SK-N-SH (cell line): ENCODE results near the gene DSCAML1. TPM values are rescaled to one million over a fixed set of nuclear protein-coding genes. Genes with fewer than 3 reads are reported as not detected.

Experiments used
- CTCF ChIA-PET: fragments of 300-600, 350-600 bp; formaldehyde crosslinking; extraction: SDS; loops from one replicate; lab custom pipeline; 2021; lab: Yijun Ruan, JAX
- POLR2A ChIA-PET: fragments of 350-600 bp; sonication (Branson Sonifier 250); formaldehyde crosslinking; extraction: SDS; loops from one replicate; lab custom pipeline; 2020; ENCODE audit warnings: antibody characterized with exemption, inconsistent platforms; lab: Yijun Ruan, JAX
- DNase-seq: peaks from one replicate; pipeline ENCODE4 v3.0.0; 2012
- H2AFZ ChIP-seq: fragments of 200-600 bp; sonication (generic); 2 replicates; pipeline ENCODE4 v1.8.1; 2016; ENCODE audit warnings: antibody characterized with exemption, mild to moderate bottlenecking, low read depth
- H3F3A ChIP-seq: fragments of 200-600 bp; sonication (generic); replicated peaks from 2 replicates; pipeline ENCODE3; 2016; ENCODE audit warnings: antibody characterized with exemption, mild to moderate bottlenecking; ENCODE audit not compliant: insufficient read depth
- H3K27ac ChIP-seq, 2 experiments: fragments of 200-500 bp in 1 of 2; fragments of 200-600 bp in 1 of 2; sonication (Bioruptor generic) in 1 of 2; sonication (generic), shearing (Covaris generic) in 1 of 2; 2 replicates each; pipeline versions ENCODE4 v1.5.1 to v1.6.1; 2014 to 2016; ENCODE audit warnings: low read depth in 2 of 2, inconsistent platforms in 1 of 2, low read length in 1 of 2, mild to moderate bottlenecking in 1 of 2, mixed read lengths in 1 of 2
- H3K27me3 ChIP-seq: fragments of 200-600 bp; sonication (generic), shearing (Covaris generic); 2 replicates; pipeline ENCODE4 v1.6.1; 2016; ENCODE audit warnings: mixed run types; ENCODE audit not compliant: insufficient read depth
- H3K36me3 ChIP-seq, 2 experiments: fragments of 200-500 bp in 1 of 2; fragments of 200-600 bp in 1 of 2; sonication (Bioruptor generic) in 1 of 2; sonication (generic) in 1 of 2; replicated peaks in 1 of 2; 2 replicates each; pipeline versions ENCODE3 to v1.5.1; 2014 to 2016; ENCODE audit warnings: low read length in 1 of 2, mild to moderate bottlenecking in 1 of 2; ENCODE audit not compliant: insufficient read depth in 2 of 2, control insufficient read depth in 1 of 2
- H3K4me1 ChIP-seq, 2 experiments: fragments of 200-500 bp in 1 of 2; fragments of 200-600 bp in 1 of 2; sonication (Bioruptor generic) in 1 of 2; sonication (generic), shearing (Covaris generic) in 1 of 2; 2 replicates each; pipeline versions ENCODE4 v1.5.1 to v1.6.1; 2014 to 2016; ENCODE audit warnings: low read depth in 1 of 2, low read length in 1 of 2, mixed run types in 1 of 2; ENCODE audit not compliant: insufficient read depth in 2 of 2, control insufficient read depth in 1 of 2
- H3K4me2 ChIP-seq: fragments of 200-600 bp; sonication (generic), shearing (Covaris generic); 2 replicates; pipeline ENCODE4 v1.6.1; 2017; ENCODE audit warnings: mixed run types
- H3K4me3 ChIP-seq, 2 experiments: fragments of 200-500 bp in 1 of 2; fragments of 200-600 bp in 1 of 2; sonication (Bioruptor generic) in 1 of 2; sonication (generic), shearing (Covaris generic) in 1 of 2; 2 replicates each; pipeline versions ENCODE4 v1.5.1 to v1.8.1; 2014 to 2016; ENCODE audit warnings: low read depth in 2 of 2, inconsistent platforms in 1 of 2, low read length in 1 of 2, mild to moderate bottlenecking in 1 of 2, mixed read lengths in 1 of 2, moderate library complexity in 1 of 2
- H3K79me2 ChIP-seq: fragments of 200-600 bp; sonication (generic); 2 replicates; pipeline ENCODE4 v1.8.1; 2017; ENCODE audit warnings: mild to moderate bottlenecking; ENCODE audit not compliant: insufficient read depth
- H3K9ac ChIP-seq: fragments of 200-600 bp; sonication (generic); 2 replicates; pipeline ENCODE4 v1.6.1; 2017; ENCODE audit warnings: mixed run types
- H3K9me2 ChIP-seq: fragments of 200-600 bp; sonication (generic); 2 replicates; pipeline ENCODE4 v1.6.1; 2017; ENCODE audit warnings: mixed run types
- H3K9me3 ChIP-seq: fragments of 200-600 bp; sonication (generic); 2 replicates; pipeline ENCODE4 v1.6.1; 2017; ENCODE audit warnings: mixed run types, mild to moderate bottlenecking, moderate library complexity
- H4K20me1 ChIP-seq: fragments of 200-600 bp; sonication (generic); 2 replicates; pipeline ENCODE4 v1.6.1; 2017; ENCODE audit warnings: mild to moderate bottlenecking, mixed run types; ENCODE audit not compliant: insufficient read depth
- CHD2 ChIP-seq: fragments of 150-350 bp; IDR thresholded peaks from 2 replicates; pipeline ENCODE4 v1.6.1; 2018; ENCODE audit warnings: low read length; ENCODE audit not compliant: partially characterized antibody
- EP300 ChIP-seq, 2 experiments: IDR thresholded peaks; 2 replicates each; pipeline versions ENCODE4 v1.4.0 to v1.6.1; 2012; ENCODE audit warnings: borderline replicate concordance in 1 of 2, low read depth in 1 of 2, low read length in 1 of 2
- GABPA ChIP-seq: IDR thresholded peaks from 2 replicates; pipeline ENCODE4 v1.4.0; 2012; ENCODE audit warnings: low read depth, mild to moderate bottlenecking
- GATA2 ChIP-seq: sonication (generic); formaldehyde crosslinking; IDR thresholded peaks from 2 replicates; pipeline ENCODE4 v1.5.0; 2020; ENCODE audit warnings: mild to moderate bottlenecking, missing genetic modification reagents
- JUND ChIP-seq: IDR thresholded peaks from 2 replicates; pipeline ENCODE4 v1.4.0; 2012
- MEF2A ChIP-seq: IDR thresholded peaks from 2 replicates; pipeline ENCODE4 v1.4.0; 2012; ENCODE audit warnings: low read depth, borderline replicate concordance
- NRF1 ChIP-seq: IDR thresholded peaks from 2 replicates; pipeline ENCODE4 v1.6.1; 2012; ENCODE audit warnings: low read depth, mild to moderate bottlenecking, low read length
- POLR2AphosphoS5 ChIP-seq: IDR thresholded peaks from 2 replicates; pipeline ENCODE4 v1.6.1; 2012; ENCODE audit warnings: low read depth, low read length
- SIN3A ChIP-seq: IDR thresholded peaks from 2 replicates; pipeline ENCODE4 v1.6.1; 2012; ENCODE audit warnings: low read depth, mild to moderate bottlenecking, low read length, moderate library complexity, borderline replicate concordance
- TAF1 ChIP-seq: IDR thresholded peaks from 2 replicates; pipeline ENCODE4 v1.6.1; 2012; ENCODE audit warnings: low read depth, mild to moderate bottlenecking, low read length, moderate library complexity, borderline replicate concordance
- TCF12 ChIP-seq: IDR thresholded peaks from 2 replicates; pipeline ENCODE4 v1.4.0; 2012
- TEAD4 ChIP-seq: IDR thresholded peaks from 2 replicates; pipeline ENCODE4 v1.4.0; 2012; ENCODE audit warnings: mild to moderate bottlenecking, borderline replicate concordance; ENCODE audit not compliant: insufficient read depth
- WGBS: methylation state at CpG from one replicate; pipeline ENCODE4 v1.1.6; 2017; ENCODE audit warnings: low lambda C conversion rate; 5-methylcytosine and 5-hydroxymethylcytosine counted together
- polyA plus RNA-seq, 3 experiments: library from polyadenylated mRNA; depleted of rRNA; stranded (reverse); fragments of >200 nt; gene quantifications; 2 replicates each; pipeline ENCODE4 v1.2.3, GENCODE V29; 2012
- TF ChIP-seq, protein P1 (sequence below): fragments of 150-350 bp; IDR thresholded peaks from 2 replicates; pipeline ENCODE4 v1.6.1; 2016; ENCODE audit warnings: mild to moderate bottlenecking, low read depth, low read length
- TF ChIP-seq, protein P2 (sequence below): IDR thresholded peaks from 2 replicates; pipeline ENCODE4 v1.4.0; 2012; ENCODE audit warnings: low read depth
- TF ChIP-seq, protein P3 (sequence below): fragments of 200-600 bp; sonication (generic); IDR thresholded peaks from 2 replicates; pipeline ENCODE4 v1.6.1; 2017; ENCODE audit warnings: antibody characterized with exemption, mild to moderate bottlenecking, moderate library complexity
- TF ChIP-seq, protein P4 (sequence below): IDR thresholded peaks from 2 replicates; pipeline ENCODE4 v1.4.0; 2012; ENCODE audit warnings: low read depth, borderline replicate concordance
- TF ChIP-seq, protein P5 (sequence below): IDR thresholded peaks from 2 replicates; pipeline ENCODE4 v1.6.1; 2012; ENCODE audit warnings: mild to moderate bottlenecking, low read depth, low read length, moderate library complexity

Gene DSCAML1
- polyA plus RNA-seq, 1 of the 3 experiments (the other 2 are of a cell fraction) = not detected

DNA sequence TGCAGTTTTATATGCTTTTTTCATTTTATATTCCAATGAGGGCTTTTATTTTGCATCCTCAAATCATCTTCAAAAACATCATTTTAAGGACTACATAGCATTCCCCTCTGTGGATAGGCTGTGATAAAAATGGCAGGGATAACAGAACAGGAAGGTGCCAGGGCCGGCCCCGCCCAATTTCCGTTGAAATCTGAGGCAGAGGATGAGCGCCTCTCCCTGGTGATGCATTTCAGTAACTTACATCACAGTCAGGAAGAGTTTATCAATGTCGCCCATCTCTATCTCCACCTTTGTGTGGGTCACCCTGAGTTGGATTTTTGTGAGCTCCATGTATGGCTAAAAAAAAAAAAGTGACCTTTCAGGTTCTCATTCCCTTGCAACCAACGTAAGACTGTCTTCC lies 201.6 kb downstream of the DSCAML1 start (continued):
- no peak for TF ChIP-seq MEF2A
- no peak for TF ChIP-seq NRF1
- TF ChIP-seq TCF12 = no peak
- TF ChIP-seq JUND = no peak
- TF ChIP-seq, all 33 proteins: peak for 0

DNA sequence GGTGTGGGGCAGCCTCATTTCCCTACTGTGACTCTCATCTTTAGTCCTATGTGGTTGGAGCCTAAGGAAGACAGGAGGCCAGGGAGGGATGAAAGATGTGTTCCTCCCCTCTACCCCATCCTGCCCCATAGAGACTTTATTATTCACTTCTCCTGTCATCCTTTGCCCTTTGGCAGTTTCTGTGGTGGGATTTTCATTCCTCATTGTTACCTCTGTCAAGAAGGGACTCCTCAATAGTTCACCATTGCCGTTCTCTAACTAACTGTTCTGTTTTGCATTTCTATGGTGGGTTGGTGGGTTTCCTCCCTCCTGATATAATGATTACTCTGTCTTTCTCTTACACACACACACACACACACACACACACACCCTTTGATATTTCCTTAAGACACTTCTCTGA lies 202.3 kb downstream of the DSCAML1 start:
- H3K79me2 ChIP-seq = no peaks in the 10 kb centered on the region
- ChIA-PET POLR2A (no interaction called here), CTCF (interaction anchor here (2.4 kb wide), 1 partner anchor 24 kb away, joined by 5 read pairs; no protein-coding TSS in a partner anchor)
- H2AFZ ChIP-seq = no peak overlapping the region
- no peaks in the 10 kb centered on the region for H3F3A ChIP-seq
- no peaks in the 10 kb centered on the region for H3K36me3 ChIP-seq
- TF ChIP-seq, protein P1, sequence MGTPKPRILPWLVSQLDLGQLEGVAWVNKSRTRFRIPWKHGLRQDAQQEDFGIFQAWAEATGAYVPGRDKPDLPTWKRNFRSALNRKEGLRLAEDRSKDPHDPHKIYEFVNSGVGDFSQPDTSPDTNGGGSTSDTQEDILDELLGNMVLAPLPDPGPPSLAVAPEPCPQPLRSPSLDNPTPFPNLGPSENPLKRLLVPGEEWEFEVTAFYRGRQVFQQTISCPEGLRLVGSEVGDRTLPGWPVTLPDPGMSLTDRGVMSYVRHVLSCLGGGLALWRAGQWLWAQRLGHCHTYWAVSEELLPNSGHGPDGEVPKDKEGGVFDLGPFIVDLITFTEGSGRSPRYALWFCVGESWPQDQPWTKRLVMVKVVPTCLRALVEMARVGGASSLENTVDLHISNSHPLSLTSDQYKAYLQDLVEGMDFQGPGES = no peak
- TF ChIP-seq EP300 (IDR thresholded peaks at IDR 0.05; ENCODE audit: borderline replicate concordance in 1 of 2, low read depth in 1 of 2, low read length in 1 of 2) = no peak
- no peak for TF ChIP-seq MEF2A
- TF ChIP-seq TAF1 = no peak
- TF ChIP-seq, protein P2, sequence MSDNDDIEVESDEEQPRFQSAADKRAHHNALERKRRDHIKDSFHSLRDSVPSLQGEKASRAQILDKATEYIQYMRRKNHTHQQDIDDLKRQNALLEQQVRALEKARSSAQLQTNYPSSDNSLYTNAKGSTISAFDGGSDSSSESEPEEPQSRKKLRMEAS = no peak
- TF ChIP-seq, protein P3, sequence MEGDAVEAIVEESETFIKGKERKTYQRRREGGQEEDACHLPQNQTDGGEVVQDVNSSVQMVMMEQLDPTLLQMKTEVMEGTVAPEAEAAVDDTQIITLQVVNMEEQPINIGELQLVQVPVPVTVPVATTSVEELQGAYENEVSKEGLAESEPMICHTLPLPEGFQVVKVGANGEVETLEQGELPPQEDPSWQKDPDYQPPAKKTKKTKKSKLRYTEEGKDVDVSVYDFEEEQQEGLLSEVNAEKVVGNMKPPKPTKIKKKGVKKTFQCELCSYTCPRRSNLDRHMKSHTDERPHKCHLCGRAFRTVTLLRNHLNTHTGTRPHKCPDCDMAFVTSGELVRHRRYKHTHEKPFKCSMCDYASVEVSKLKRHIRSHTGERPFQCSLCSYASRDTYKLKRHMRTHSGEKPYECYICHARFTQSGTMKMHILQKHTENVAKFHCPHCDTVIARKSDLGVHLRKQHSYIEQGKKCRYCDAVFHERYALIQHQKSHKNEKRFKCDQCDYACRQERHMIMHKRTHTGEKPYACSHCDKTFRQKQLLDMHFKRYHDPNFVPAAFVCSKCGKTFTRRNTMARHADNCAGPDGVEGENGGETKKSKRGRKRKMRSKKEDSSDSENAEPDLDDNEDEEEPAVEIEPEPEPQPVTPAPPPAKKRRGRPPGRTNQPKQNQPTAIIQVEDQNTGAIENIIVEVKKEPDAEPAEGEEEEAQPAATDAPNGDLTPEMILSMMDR = no peak
- TF ChIP-seq, protein P4, sequence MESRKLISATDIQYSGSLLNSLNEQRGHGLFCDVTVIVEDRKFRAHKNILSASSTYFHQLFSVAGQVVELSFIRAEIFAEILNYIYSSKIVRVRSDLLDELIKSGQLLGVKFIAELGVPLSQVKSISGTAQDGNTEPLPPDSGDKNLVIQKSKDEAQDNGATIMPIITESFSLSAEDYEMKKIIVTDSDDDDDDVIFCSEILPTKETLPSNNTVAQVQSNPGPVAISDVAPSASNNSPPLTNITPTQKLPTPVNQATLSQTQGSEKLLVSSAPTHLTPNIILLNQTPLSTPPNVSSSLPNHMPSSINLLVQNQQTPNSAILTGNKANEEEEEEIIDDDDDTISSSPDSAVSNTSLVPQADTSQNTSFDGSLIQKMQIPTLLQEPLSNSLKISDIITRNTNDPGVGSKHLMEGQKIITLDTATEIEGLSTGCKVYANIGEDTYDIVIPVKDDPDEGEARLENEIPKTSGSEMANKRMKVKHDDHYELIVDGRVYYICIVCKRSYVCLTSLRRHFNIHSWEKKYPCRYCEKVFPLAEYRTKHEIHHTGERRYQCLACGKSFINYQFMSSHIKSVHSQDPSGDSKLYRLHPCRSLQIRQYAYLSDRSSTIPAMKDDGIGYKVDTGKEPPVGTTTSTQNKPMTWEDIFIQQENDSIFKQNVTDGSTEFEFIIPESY = no peak
- TF ChIP-seq POLR2AphosphoS5 = no peak
- no peak for TF ChIP-seq SIN3A
- no peak for TF ChIP-seq TCF12
- TF ChIP-seq GABPA = no peak
- TF ChIP-seq NRF1 = no peak
- no peak for TF ChIP-seq TEAD4
- TF ChIP-seq, protein P5, sequence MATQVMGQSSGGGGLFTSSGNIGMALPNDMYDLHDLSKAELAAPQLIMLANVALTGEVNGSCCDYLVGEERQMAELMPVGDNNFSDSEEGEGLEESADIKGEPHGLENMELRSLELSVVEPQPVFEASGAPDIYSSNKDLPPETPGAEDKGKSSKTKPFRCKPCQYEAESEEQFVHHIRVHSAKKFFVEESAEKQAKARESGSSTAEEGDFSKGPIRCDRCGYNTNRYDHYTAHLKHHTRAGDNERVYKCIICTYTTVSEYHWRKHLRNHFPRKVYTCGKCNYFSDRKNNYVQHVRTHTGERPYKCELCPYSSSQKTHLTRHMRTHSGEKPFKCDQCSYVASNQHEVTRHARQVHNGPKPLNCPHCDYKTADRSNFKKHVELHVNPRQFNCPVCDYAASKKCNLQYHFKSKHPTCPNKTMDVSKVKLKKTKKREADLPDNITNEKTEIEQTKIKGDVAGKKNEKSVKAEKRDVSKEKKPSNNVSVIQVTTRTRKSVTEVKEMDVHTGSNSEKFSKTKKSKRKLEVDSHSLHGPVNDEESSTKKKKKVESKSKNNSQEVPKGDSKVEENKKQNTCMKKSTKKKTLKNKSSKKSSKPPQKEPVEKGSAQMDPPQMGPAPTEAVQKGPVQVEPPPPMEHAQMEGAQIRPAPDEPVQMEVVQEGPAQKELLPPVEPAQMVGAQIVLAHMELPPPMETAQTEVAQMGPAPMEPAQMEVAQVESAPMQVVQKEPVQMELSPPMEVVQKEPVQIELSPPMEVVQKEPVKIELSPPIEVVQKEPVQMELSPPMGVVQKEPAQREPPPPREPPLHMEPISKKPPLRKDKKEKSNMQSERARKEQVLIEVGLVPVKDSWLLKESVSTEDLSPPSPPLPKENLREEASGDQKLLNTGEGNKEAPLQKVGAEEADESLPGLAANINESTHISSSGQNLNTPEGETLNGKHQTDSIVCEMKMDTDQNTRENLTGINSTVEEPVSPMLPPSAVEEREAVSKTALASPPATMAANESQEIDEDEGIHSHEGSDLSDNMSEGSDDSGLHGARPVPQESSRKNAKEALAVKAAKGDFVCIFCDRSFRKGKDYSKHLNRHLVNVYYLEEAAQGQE = no peak
- TF ChIP-seq CHD2 = no peak
- TF ChIP-seq GATA2 (CRISPR knock-in tag) = no peak
- no peaks in the 10 kb centered on the region; the same call in 1 of the 2 replicates for H3K27me3 ChIP-seq
- WGBS = 58% methylated on average over 1 of the region's 1 CpG
- peaks cover 0 to 26% of the 10 kb centered on the region in 2 experiments; a peak in 2 of 4 replicates for H3K4me1 ChIP-seq
- H3K4me3 ChIP-seq = no peak overlapping the region
- no peak overlapping the region for H3K27ac ChIP-seq
- H3K9me3 ChIP-seq = no peaks in the 10 kb centered on the region
- H3K4me2 ChIP-seq = no peak overlapping the region
- DNase-seq = no peak
- no peak overlapping the region for H3K9ac ChIP-seq
- no peaks in the 10 kb centered on the region for H4K20me1 ChIP-seq
- no peaks in the 10 kb centered on the region for H3K9me2 ChIP-seq
